GM19463 (cell line): ENCODE data around the gene TSGA10.

Experiments
- ATAC-seq: cut with Tn5 transposase; IDR thresholded peaks from one replicate; pipeline ENCODE4 v1.9.1; 2021; ENCODE audit warnings: mild to moderate bottlenecking, moderate library complexity; ENCODE audit not compliant: unreplicated experiment

TSGA10 gene

GRCh38 chr2:98948956-98949739 lies 205.6 kb downstream of the TSGA10 start:
- ATAC-seq: no peak

DNA sequence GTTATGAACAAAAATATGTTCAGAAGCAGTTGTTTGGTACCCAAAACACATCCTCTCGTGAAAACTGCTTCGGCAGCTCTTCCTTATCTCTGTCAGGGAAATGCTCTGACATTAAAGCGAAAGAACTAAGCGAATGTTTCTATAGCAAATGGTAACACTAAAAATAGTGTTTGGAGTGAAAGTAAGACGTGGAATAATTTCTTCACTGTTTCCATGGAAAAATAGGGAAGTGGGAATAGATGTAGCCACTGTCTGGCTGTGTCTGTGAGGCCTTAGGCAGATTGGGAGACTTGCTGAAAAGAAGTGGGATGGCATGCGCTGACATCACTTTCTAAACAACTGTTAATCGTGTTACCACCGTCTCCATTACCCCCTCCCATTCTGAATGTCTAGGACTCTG lies 207.2 kb downstream of the TSGA10 start:
- no peak for ATAC-seq
